Mucosa of descending colon (tissue), 3 donors: ENCODE measurements around the gene CEP250. TPM values are rescaled to one million over a fixed set of nuclear protein-coding genes. Genes with fewer than 3 reads are reported as not detected.

Source experiments
- ATAC-seq: fragments of 200-7000 bp; cut with Tn5 transposase; one replicate; pipeline ENCODE4 v1.9.1; 2020; ENCODE audit warnings: mild to moderate bottlenecking, moderate library complexity
- DNase-seq, 3 donors: peaks; one replicate each; pipeline ENCODE4 v3.0.0-alpha.2; 2020
- H3K36me3 ChIP-seq: fragments of 200-600 bp; one replicate; pipeline ENCODE4 v1.8.0; 2021; ENCODE audit warnings: low read depth, mild to moderate bottlenecking
- H3K4me1 ChIP-seq: fragments of 200-600 bp; one replicate; pipeline ENCODE4 v1.8.0; 2021; ENCODE audit warnings: low read depth, mild to moderate bottlenecking
- H3K4me3 ChIP-seq: fragments of 200-600 bp; one replicate; pipeline ENCODE4 v1.8.0; 2021; ENCODE audit warnings: mild to moderate bottlenecking
- H3K9me3 ChIP-seq: fragments of 200-600 bp; one replicate; pipeline ENCODE4 v1.8.0; 2021; ENCODE audit warnings: mild to moderate bottlenecking
- CTCF ChIP-seq: fragments of 200-600 bp; IDR thresholded peaks from one replicate; pipeline ENCODE4 v1.8.0; 2022; ENCODE audit warnings: antibody characterized with exemption, mild to moderate bottlenecking
- intact Hi-C, 2 donors: fragments of 100-400 bp; cut with DNase I in 1 of 2; cut with micrococcal nuclease in 1 of 2; formaldehyde crosslinking; loops; one replicate each; pipeline versions ENCODE4 v1.11.0 to v1.11.1; 2022; cut with DNase I, micrococcal nuclease
- total RNA-seq, 3 donors: library from RNA; stranded (reverse); fragmentation: NEBNext Ultra II Directional in 2 of 3; extraction: Animal tissue kit (Norgen Biotek cat#: 25700) in 2 of 3; gene quantifications; one replicate each; pipeline versions ENCODE4 v1.2.1 to v1.2.4, GENCODE V29; 2021 to 2023
- donor health status: DM: no; HTN: no; CAD: no; lungs with moderate emphysema.
- donor health status: DM: no; HTN: no; CAD: no.
- donor health status: DM: no; HTN: yes; CAD: no.

The CEP250 gene
- total RNA-seq, 3 donors from 2014 or later, result 18.1 to 37.8 (median 27.3) TPM

GRCh38 chr20:35434085-35435005 lies 21.1 kb upstream of the CEP250 start:
- ATAC-seq (peak; percentile 8), DNase-seq (peak in 2 of 3 donors; percentile 32 to 55)
- TF ChIP-seq CTCF, result no peak
- Histone ChIP-seq H3K36me3 (no peaks in the 10 kb centered on the region), H3K4me1 (no peaks in the 10 kb centered on the region), H3K4me3 (no peak overlapping the region), H3K9me3 (no peaks in the 10 kb centered on the region)
- intact Hi-C loops, result loop anchor here in 1 of 2 donors (5.0 kb wide), 1 partner anchor 132 kb away; no protein-coding TSS in a partner anchor

DNA sequence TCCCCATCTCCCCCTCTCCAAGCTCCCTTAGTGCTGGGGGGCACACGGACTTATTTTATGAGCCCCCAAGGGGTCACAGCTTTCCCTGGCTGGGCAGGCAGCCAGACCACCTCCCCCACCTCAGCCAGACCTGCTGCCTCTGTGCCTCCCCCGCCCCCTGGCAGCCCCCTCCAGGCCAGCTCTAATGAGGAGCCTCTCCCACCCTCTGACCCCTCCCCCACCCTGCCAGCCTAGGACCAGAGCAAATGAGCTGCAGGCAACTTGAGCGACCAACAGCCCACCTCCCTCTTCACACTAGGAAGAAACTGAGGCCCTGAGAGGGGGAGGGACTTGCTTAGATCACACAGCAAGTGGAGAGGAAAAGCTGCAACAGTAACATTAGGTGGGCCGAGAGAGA lies 19.2 kb upstream of the CEP250 start:
- no peak for TF ChIP-seq CTCF
- no peak for ATAC-seq
- no peak for DNase-seq
- no peaks in the 10 kb centered on the region for H3K36me3 ChIP-seq
- intact Hi-C loops, result loop anchor here in 1 of 2 donors (5.0 kb wide), 1 partner anchor 134 kb away; no protein-coding TSS in a partner anchor
- no peaks in the 10 kb centered on the region for H3K9me3 ChIP-seq
- no peaks in the 10 kb centered on the region for H3K4me1 ChIP-seq
- H3K4me3 ChIP-seq, result no peak overlapping the region

GRCh38 chr20:35437599-35437998 lies 17.8 kb upstream of the CEP250 start:
- Histone ChIP-seq H3K9me3 (no peaks in the 10 kb centered on the region), H3K4me3 (no peak overlapping the region), H3K36me3 (no peaks in the 10 kb centered on the region), H3K4me1 (no peaks in the 10 kb centered on the region)
- intact Hi-C loops, result loop anchor here in 1 of 2 donors (5.0 kb wide), 1 partner anchor 135 kb away; no protein-coding TSS in a partner anchor
- DNase-seq (no peak), ATAC-seq (no peak)
- no peak for TF ChIP-seq CTCF

DNA sequence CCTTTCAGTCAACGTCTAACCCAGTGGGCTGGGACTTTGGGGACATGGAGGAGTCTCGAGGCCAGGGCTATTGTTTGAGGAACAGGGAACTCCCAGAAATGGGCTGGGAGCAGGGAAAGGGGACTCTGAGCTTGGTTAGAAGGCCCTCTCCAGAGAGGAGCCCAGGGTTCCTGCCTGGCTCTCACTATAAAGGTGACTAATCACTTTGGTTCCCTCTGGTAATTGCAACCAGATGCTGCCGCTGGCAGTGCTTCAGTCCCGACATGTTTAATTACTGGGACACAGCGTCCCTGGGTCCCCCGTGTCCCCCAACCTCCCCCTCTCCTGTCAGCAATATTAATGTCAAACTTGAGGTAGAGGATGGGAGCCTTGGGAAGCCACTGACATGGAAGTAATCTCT lies 12.4 kb upstream of the CEP250 start:
- ATAC-seq, result no peak
- H3K9me3 ChIP-seq, result no peaks in the 10 kb centered on the region
- no peak for DNase-seq
- no peaks in the 10 kb centered on the region for H3K4me1 ChIP-seq
- H3K4me3 ChIP-seq, result no peak overlapping the region
- no peak for TF ChIP-seq CTCF
- no peaks in the 10 kb centered on the region for H3K36me3 ChIP-seq
- intact Hi-C loops, result no loop called here

GRCh38 chr20:35444226-35444625 lies 11.2 kb upstream of the CEP250 start:
- intact Hi-C loops, result no loop called here
- no peaks in the 10 kb centered on the region for H3K36me3 ChIP-seq
- no peak for TF ChIP-seq CTCF
- ATAC-seq, result no peak
- no peaks in the 10 kb centered on the region for H3K4me1 ChIP-seq
- no peak overlapping the region for H3K4me3 ChIP-seq
- DNase-seq, result no peak
- H3K9me3 ChIP-seq, result no peaks in the 10 kb centered on the region
